Type B pancreatic cell (in vitro differentiated cells): Measurements from ENCODE around the gene KCNK7. TPM values are rescaled to one million over a fixed set of nuclear protein-coding genes. Genes with fewer than 3 reads are reported as not detected.

Experiments
- DNase-seq: peaks from one replicate; pipeline ENCODE4 v3.0.0; 2021; ENCODE audit warnings: mixed read lengths; ENCODE audit not compliant: unreplicated experiment; ENCODE audit errors: extremely low spot score
- H3K27ac Mint-ChIP-seq: 2 replicates; pipeline ENCODE4 v1.8.0; 2021; ENCODE audit warnings: mild to moderate bottlenecking, mixed read lengths
- H3K27me3 Mint-ChIP-seq: 2 replicates; pipeline ENCODE4 v1.8.0; 2021; ENCODE audit warnings: mixed read lengths
- H3K36me3 Mint-ChIP-seq: 2 replicates; pipeline ENCODE4 v1.8.0; 2021; ENCODE audit warnings: mixed read lengths
- H3K4me1 Mint-ChIP-seq: one replicate; pipeline ENCODE4 v1.8.0; 2021; ENCODE audit warnings: mixed read lengths; ENCODE audit not compliant: unreplicated experiment
- H3K4me3 Mint-ChIP-seq: 2 replicates; pipeline ENCODE4 v1.8.0; 2021; ENCODE audit warnings: mild to moderate bottlenecking, mixed read lengths
- H3K9me3 Mint-ChIP-seq: 2 replicates; pipeline ENCODE4 v1.8.0; 2021; ENCODE audit warnings: mixed read lengths
- CTCF ChIP-seq: fragments of 200-600 bp; sonication (generic); conservative IDR thresholded peaks from 2 replicates; pipeline ENCODE4 v1.5.0; 2021; ENCODE audit warnings: antibody characterized with exemption, mild to moderate bottlenecking
- total RNA-seq: library from RNA; stranded (reverse); gene quantifications from 2 replicates; pipeline ENCODE4 v1.2.1, GENCODE V29; 2021; ENCODE audit warnings: low replicate concordance

The KCNK7 gene
- total RNA-seq, 1 donor from 2014 or later = 0.36 TPM

- Mint-ChIP-seq H3K4me3 (no peak overlapping the region), H3K36me3 (no peaks in the 10 kb centered on the region), H3K9me3 (no peaks in the 10 kb centered on the region), H3K4me1 (no peaks in the 10 kb centered on the region), H3K27me3 (no peaks in the 10 kb centered on the region), H3K27ac (no peak overlapping the region)
- no peak for DNase-seq
- TF ChIP-seq CTCF = no peak
These were observed 34.6 kb upstream of the KCNK7 start for GRCh38 chr11:65630215-65630614.

GRCh38 chr11:65629579-65629978 is 34.0 kb upstream of the KCNK7 start:
- DNase-seq = no peak

GRCh38 chr11:65627202-65627601 is 31.6 kb upstream of the KCNK7 start:
- H3K27me3 Mint-ChIP-seq = no peaks in the 10 kb centered on the region
- no peak for TF ChIP-seq CTCF
- no peak overlapping the region for H3K4me3 Mint-ChIP-seq
- DNase-seq = no peak
- H3K9me3 Mint-ChIP-seq = no peaks in the 10 kb centered on the region
- no peaks in the 10 kb centered on the region for H3K36me3 Mint-ChIP-seq
- no peak overlapping the region for H3K27ac Mint-ChIP-seq
- H3K4me1 Mint-ChIP-seq = no peaks in the 10 kb centered on the region

More at GRCh38 chr11:65629579-65629978, 34.0 kb upstream of the KCNK7 start:
- no peak for TF ChIP-seq CTCF
- no peaks in the 10 kb centered on the region for H3K27me3 Mint-ChIP-seq
- H3K4me3 Mint-ChIP-seq = no peak overlapping the region
- H3K9me3 Mint-ChIP-seq = no peaks in the 10 kb centered on the region
- H3K36me3 Mint-ChIP-seq = no peaks in the 10 kb centered on the region
- no peaks in the 10 kb centered on the region for H3K4me1 Mint-ChIP-seq
- H3K27ac Mint-ChIP-seq = no peak overlapping the region

- Mint-ChIP-seq H3K27ac (no peak overlapping the region), H3K4me3 (no peak overlapping the region), H3K4me1 (no peaks in the 10 kb centered on the region), H3K36me3 (no peaks in the 10 kb centered on the region), H3K27me3 (no peaks in the 10 kb centered on the region), H3K9me3 (no peaks in the 10 kb centered on the region)
- no peak for DNase-seq
- TF ChIP-seq CTCF = peak; percentile 68
These were observed 30.2 kb upstream of the KCNK7 start for GRCh38 chr11:65625628-65626342.

- no peak for TF ChIP-seq CTCF
- Mint-ChIP-seq H3K27me3 (no peaks in the 10 kb centered on the region), H3K27ac (no peak overlapping the region), H3K4me1 (no peaks in the 10 kb centered on the region), H3K4me3 (no peak overlapping the region), H3K36me3 (no peaks in the 10 kb centered on the region), H3K9me3 (no peaks in the 10 kb centered on the region)
- no peak for DNase-seq
These were observed 29.5 kb upstream of the KCNK7 start for GRCh38 chr11:65624931-65625627.
